CD14-positive monocyte (primary cell): ENCODE data around the gene CXCL5. TPM values are rescaled to one million over a fixed set of nuclear protein-coding genes. Genes with fewer than 3 reads are reported as not detected.
A peak's percentile ranks its signal among the peaks of the same experiment; 100 is the strongest.

Experiments
- DNase-seq, 3 donors: peaks; one replicate each; pipeline ENCODE4 v3.0.0-alpha.2; 2011 to 2022
- H2AFZ ChIP-seq: 2 replicates; pipeline ENCODE4 v1.6.0; 2012; ENCODE audit warnings: mild to moderate bottlenecking, low read depth, low read length, inconsistent platforms; ENCODE audit not compliant: insufficient read depth, poor library complexity, severe bottlenecking
- H3K27ac ChIP-seq, 2 donors: 1 replicate in 1 of 2; 2 replicates in 1 of 2; pipeline ENCODE4 v1.5.1; 2012 to 2013; ENCODE audit warnings: low read length in 2 of 2, control low read depth in 1 of 2, inconsistent platforms in 1 of 2, low read depth in 1 of 2, mild to moderate bottlenecking in 1 of 2
- H3K27me3 ChIP-seq, 2 donors: one replicate each; pipeline versions ENCODE4 v1.6.0 to v1.6.1; 2011 to 2013; ENCODE audit warnings: low read length in 2 of 2; ENCODE audit not compliant: control insufficient read depth in 2 of 2, insufficient read depth in 2 of 2
- H3K36me3 ChIP-seq, 2 donors: replicated peaks in 1 of 2; 1 replicate in 1 of 2; 2 replicates in 1 of 2; pipeline versions ENCODE4 v1.5.1 to v1.6.1; 2012 to 2013; ENCODE audit warnings: low read length in 2 of 2, control low read depth in 1 of 2, inconsistent platforms in 1 of 2, mild to moderate bottlenecking in 1 of 2; ENCODE audit not compliant: insufficient read depth in 2 of 2, control insufficient read depth in 1 of 2
- H3K4me1 ChIP-seq, 2 donors: 1 replicate in 1 of 2; 2 replicates in 1 of 2; pipeline versions ENCODE4 v1.5.1 to v1.6.1; 2012 to 2013; ENCODE audit warnings: low read length in 2 of 2, control low read depth in 1 of 2, inconsistent platforms in 1 of 2, mild to moderate bottlenecking in 1 of 2, moderate library complexity in 1 of 2; ENCODE audit not compliant: insufficient read depth in 2 of 2, control insufficient read depth in 1 of 2
- H3K4me2 ChIP-seq: replicated peaks from 2 replicates; pipeline ENCODE3; 2012; ENCODE audit warnings: low read length, moderate library complexity, mild to moderate bottlenecking; ENCODE audit not compliant: poor library complexity, severe bottlenecking; ENCODE audit errors: extremely low read depth
- H3K4me3 ChIP-seq, 3 experiments: fragments of 200-600 bp in 1 of 3; sonication (generic) in 1 of 3; replicated peaks in 1 of 3; 1 replicate in 2 of 3; 2 replicates in 1 of 3; pipeline ENCODE4 v1.5.1; 2011 to 2013; ENCODE audit warnings: low read length in 3 of 3, mild to moderate bottlenecking in 3 of 3, control low read depth in 2 of 3, low read depth in 2 of 3, inconsistent platforms in 1 of 3, moderate library complexity in 1 of 3
- H3K79me2 ChIP-seq: 2 replicates; pipeline ENCODE4 v1.6.0; 2012; ENCODE audit warnings: mild to moderate bottlenecking, control low read depth, inconsistent platforms, low read length, moderate library complexity; ENCODE audit not compliant: insufficient read depth
- H3K9ac ChIP-seq: 2 replicates; pipeline ENCODE4 v1.6.0; 2017; ENCODE audit warnings: low read length, mild to moderate bottlenecking; ENCODE audit not compliant: insufficient read depth, poor library complexity, severe bottlenecking
- H3K9me3 ChIP-seq, 2 donors: replicated peaks in 1 of 2; 1 replicate in 1 of 2; 2 replicates in 1 of 2; pipeline versions ENCODE4 v1.5.1 to v1.6.1; 2012 to 2013; ENCODE audit warnings: low read length in 2 of 2, control low read depth in 1 of 2; ENCODE audit not compliant: control insufficient read depth in 1 of 2, insufficient read depth in 1 of 2
- H4K20me1 ChIP-seq: 2 replicates; pipeline ENCODE4 v1.6.0; 2012; ENCODE audit warnings: mild to moderate bottlenecking, low read length, control low read depth, moderate library complexity; ENCODE audit not compliant: insufficient read depth
- H3K27ac Mint-ChIP-seq, 7 donors: one replicate each; pipeline ENCODE4 v1.8.0; 2020; ENCODE audit warnings: mild to moderate bottlenecking in 7 of 7, mixed read lengths in 7 of 7, moderate library complexity in 6 of 7, inconsistent platforms in 2 of 7
- H3K27me3 Mint-ChIP-seq, 3 donors: one replicate each; pipeline ENCODE4 v1.8.0; 2021 to 2022; ENCODE audit warnings: low read depth in 3 of 3, mild to moderate bottlenecking in 3 of 3, mixed read lengths in 3 of 3, moderate library complexity in 3 of 3, inconsistent platforms in 1 of 3
- H3K36me3 Mint-ChIP-seq, 2 donors: one replicate each; pipeline ENCODE4 v1.8.0; 2020; ENCODE audit warnings: mixed read lengths in 2 of 2, inconsistent platforms in 1 of 2, mild to moderate bottlenecking in 1 of 2
- H3K4me1 Mint-ChIP-seq: one replicate; pipeline ENCODE4 v1.8.0; 2020; ENCODE audit warnings: mild to moderate bottlenecking, mixed read lengths
- H3K4me3 Mint-ChIP-seq, 2 donors: one replicate each; pipeline ENCODE4 v1.8.0; 2020; ENCODE audit warnings: mild to moderate bottlenecking in 2 of 2, mixed read lengths in 2 of 2, moderate library complexity in 1 of 2
- H3K9me3 Mint-ChIP-seq, 7 donors: one replicate each; pipeline ENCODE4 v1.8.0; 2020 to 2022; ENCODE audit warnings: mixed read lengths in 7 of 7, mild to moderate bottlenecking in 6 of 7, moderate library complexity in 6 of 7, inconsistent platforms in 2 of 7
- CTCF ChIP-seq: fragments of 200-600 bp; IDR thresholded peaks from one replicate; pipeline ENCODE4 v1.8.0; 2022; ENCODE audit warnings: antibody characterized with exemption, mild to moderate bottlenecking
- WGBS: methylation state at CpG from one replicate; pipeline ENCODE4 v1.1.5; 2013; ENCODE audit warnings: missing lambda C conversion rate; ENCODE audit not compliant: insufficient coverage; 5-methylcytosine and 5-hydroxymethylcytosine counted together
- intact Hi-C, 2 donors: fragments of 100-400 bp; cut with micrococcal nuclease; formaldehyde crosslinking; loops; one replicate each; pipeline versions ENCODE4 v1.15.0 to v1.15.1; 2023
- polyA plus RNA-seq, 3 donors: library from polyadenylated mRNA; depleted of rRNA in 1 of 3; unstranded in 2 of 3; stranded (reverse) in 1 of 3; fragments of 300-500 nt in 2 of 3; fragments of >200 nt in 1 of 3; fragmentation: Illumina TruSeq in 2 of 3; gene quantifications; 1 replicate in 2 of 3; 2 replicates in 1 of 3; pipeline ENCODE4 v1.2.3, GENCODE V29; 2012 to 2021

CXCL5 gene
- polyA plus RNA-seq, 3 donors, result 0.15 TPM; not detected in 2

GRCh38 chr4:73948990-73949706, 49.3 kb downstream of the CXCL5 start:
- Mint-ChIP-seq H3K4me1 (peaks cover 2% of the 10 kb centered on the region), H3K27me3 (peaks cover 16 to 23% (median 16%) of the 10 kb centered on the region in 3 donors), H3K27ac (peak overlapping the region in 1 of 7 donors; percentile 53), H3K36me3 (peaks cover 0 to 2% of the 10 kb centered on the region in 2 donors), H3K9me3 (peaks cover 0 to 5% (median 2%) of the 10 kb centered on the region in 7 donors), H3K4me3 (no peak overlapping the region)
- Histone ChIP-seq H3K4me1 (peaks cover 1 to 5% of the 10 kb centered on the region in 2 donors), H3K36me3 (no peaks in the 10 kb centered on the region), H3K27ac (no peak overlapping the region), H3K4me2 (no peak overlapping the region), H3K4me3 (no peak overlapping the region), H3K9ac (no peak overlapping the region), H3K9me3 (no peaks in the 10 kb centered on the region), H3K27me3 (peaks cover 18 to 20% of the 10 kb centered on the region in 2 donors), H4K20me1 (no peaks in the 10 kb centered on the region), H2AFZ (no peak overlapping the region), H3K79me2 (no peaks in the 10 kb centered on the region)
- 100% methylated on average over 3 of the region's 7 CpGs for WGBS
- intact Hi-C loops, result no loop called here
- no peak for TF ChIP-seq CTCF
- DNase-seq, result no peak

DNA sequence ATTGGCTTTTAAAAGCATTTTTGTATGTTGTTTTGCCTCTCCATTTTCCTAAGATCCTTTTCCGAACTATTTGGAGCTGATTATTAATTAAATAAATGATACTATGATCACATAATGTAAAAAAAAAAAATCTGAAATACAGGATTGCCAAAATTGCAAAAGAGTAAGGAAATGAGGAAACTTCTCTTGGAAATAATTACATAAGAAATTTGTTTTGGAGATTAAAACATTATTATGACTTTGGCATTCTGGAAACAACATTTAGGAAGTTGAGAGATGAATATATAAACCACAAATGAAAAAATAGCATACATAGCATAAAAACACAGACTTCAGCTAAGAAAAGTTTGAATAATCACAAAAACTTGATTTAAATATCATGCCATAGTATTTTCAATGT, 50.2 kb downstream of the CXCL5 start:
- no CpG with 5 or more reads among the region's 1 CpG for WGBS
- Mint-ChIP-seq H3K4me1 (peaks cover 5% of the 10 kb centered on the region), H3K4me3 (no peak overlapping the region), H3K27me3 (peaks cover 24 to 32% (median 24%) of the 10 kb centered on the region in 3 donors), H3K27ac (no peak overlapping the region), H3K9me3 (peaks cover 0 to 7% (median 5%) of the 10 kb centered on the region in 7 donors), H3K36me3 (peaks cover 0 to 5% of the 10 kb centered on the region in 2 donors)
- no peak overlapping the region for H3K4me2 ChIP-seq
- H3K27me3 ChIP-seq, result peaks cover 26 to 28% of the 10 kb centered on the region in 2 donors
- peaks cover 0 to 3% of the 10 kb centered on the region in 2 donors for H3K9me3 ChIP-seq
- H3K79me2 ChIP-seq, result no peaks in the 10 kb centered on the region
- H3K9ac ChIP-seq, result no peak overlapping the region
- intact Hi-C loops, result no loop called here
- peaks cover 6 to 10% of the 10 kb centered on the region in 2 donors for H3K4me1 ChIP-seq
- H3K27ac ChIP-seq, result no peak overlapping the region
- no peak for DNase-seq
- no peaks in the 10 kb centered on the region for H3K36me3 ChIP-seq
- no peak for TF ChIP-seq CTCF
- H3K4me3 ChIP-seq, result no peak overlapping the region
- H4K20me1 ChIP-seq, result no peaks in the 10 kb centered on the region
- H2AFZ ChIP-seq, result no peak overlapping the region
